SK-N-SH treated with all-trans-retinoic acid at 6 μM for 48 hours (cell line): ENCODE measurements around the gene RFESD.

Experiments used
- ATAC-seq: fragments of 200-7000 bp; cut with Tn5 transposase; 3 replicates; pipeline ENCODE4 v1.9.1; 2020; ENCODE audit warnings: mild to moderate bottlenecking, moderate library complexity
- ARNTL ChIP-seq: fragments of 450-650 bp; formaldehyde crosslinking; IDR thresholded peaks from 2 replicates; pipeline ENCODE4 v1.5.0; 2020; ENCODE audit warnings: low read depth, mild to moderate bottlenecking, moderate library complexity, borderline replicate concordance
- BACH2 ChIP-seq: fragments of 250-450 bp; sonication (Bioruptor Pico); IDR thresholded peaks from 2 replicates; pipeline ENCODE4 v1.9.0; 2021; ENCODE audit warnings: mild to moderate bottlenecking, borderline replicate concordance
- CSDC2 ChIP-seq: fragments of 250-450 bp; sonication (Bioruptor Pico); IDR thresholded peaks from 2 replicates; pipeline ENCODE4 v1.5.0; 2020; ENCODE audit warnings: mild to moderate bottlenecking, moderate library complexity
- CSRNP3 ChIP-seq: fragments of 250-450 bp; sonication (Bioruptor Pico); IDR thresholded peaks from 2 replicates; pipeline ENCODE4 v1.5.1; 2021; ENCODE audit warnings: mild to moderate bottlenecking, moderate library complexity
- ESRRG ChIP-seq: fragments of 250-450 bp; sonication (Bioruptor Pico); IDR thresholded peaks from 2 replicates; pipeline ENCODE4 v1.6.1; 2021; ENCODE audit warnings: mild to moderate bottlenecking
- GLIS3 ChIP-seq: fragments of 250-450 bp; sonication (Bioruptor Pico); IDR thresholded peaks from 2 replicates; pipeline ENCODE4 v1.5.0; 2020; ENCODE audit warnings: mild to moderate bottlenecking, moderate library complexity
- ISL1 ChIP-seq: fragments of 250-450 bp; sonication (Bioruptor Pico); IDR thresholded peaks from 2 replicates; pipeline ENCODE4 v2.1.2; 2022; ENCODE audit warnings: mild to moderate bottlenecking, moderate library complexity
- OSR1 ChIP-seq: fragments of 250-450 bp; sonication (Bioruptor Pico); IDR thresholded peaks from 2 replicates; pipeline ENCODE4 v1.8.0; 2022; ENCODE audit warnings: moderate library complexity, mild to moderate bottlenecking, inconsistent platforms
- PATZ1 ChIP-seq: fragments of 250-450 bp; sonication (Bioruptor Pico); IDR thresholded peaks from 2 replicates; pipeline ENCODE4 v1.8.0; 2020; ENCODE audit warnings: mild to moderate bottlenecking, moderate library complexity, borderline replicate concordance
- PPARA ChIP-seq: fragments of 250-450 bp; sonication (Bioruptor Pico); IDR thresholded peaks from 2 replicates; pipeline ENCODE4 v1.5.0; 2020; ENCODE audit warnings: mild to moderate bottlenecking, borderline replicate concordance
- RARB ChIP-seq: fragments of 250-450 bp; sonication (Bioruptor Pico); IDR thresholded peaks from 2 replicates; pipeline ENCODE4 v1.8.0; 2021; ENCODE audit warnings: mild to moderate bottlenecking, moderate library complexity
- SNAI2 ChIP-seq: fragments of 250-450 bp; sonication (Bioruptor Pico); IDR thresholded peaks from 2 replicates; pipeline ENCODE4 v1.5.0; 2020; ENCODE audit warnings: mild to moderate bottlenecking, moderate library complexity
- TCF4 ChIP-seq: fragments of 250-450 bp; sonication (Bioruptor Pico); IDR thresholded peaks from 2 replicates; pipeline ENCODE4 v1.8.0; 2021; ENCODE audit warnings: mild to moderate bottlenecking, moderate library complexity, borderline replicate concordance
- TOX ChIP-seq: fragments of 250-450 bp; sonication (Bioruptor Pico); IDR thresholded peaks from 2 replicates; pipeline ENCODE4 v1.8.0; 2021; ENCODE audit warnings: mild to moderate bottlenecking, moderate library complexity, borderline replicate concordance
- TSHZ2 ChIP-seq: fragments of 250-450 bp; sonication (Bioruptor Pico); IDR thresholded peaks from 2 replicates; pipeline ENCODE4 v1.5.0; 2020; ENCODE audit warnings: mild to moderate bottlenecking, moderate library complexity
- ZC3H10 ChIP-seq: fragments of 250-450 bp; sonication (Bioruptor Pico); IDR thresholded peaks from 2 replicates; pipeline ENCODE4 v1.5.1; 2021; ENCODE audit warnings: mild to moderate bottlenecking, moderate library complexity
- ZFP3 ChIP-seq: fragments of 250-450 bp; sonication (Bioruptor Pico); IDR thresholded peaks from 2 replicates; pipeline ENCODE4 v1.5.0; 2020; ENCODE audit warnings: mild to moderate bottlenecking, moderate library complexity
- ZFP30 ChIP-seq: fragments of 450-650 bp; formaldehyde crosslinking; IDR thresholded peaks from 2 replicates; pipeline ENCODE4 v1.5.0; 2022; ENCODE audit warnings: mild to moderate bottlenecking, moderate library complexity
- ZNF565 ChIP-seq: fragments of 450-650 bp; formaldehyde crosslinking; conservative IDR thresholded peaks from 2 replicates; pipeline ENCODE4 v1.5.0; 2020; ENCODE audit warnings: low read depth, mild to moderate bottlenecking, moderate library complexity
- ZNF70 ChIP-seq: fragments of 450-650 bp; formaldehyde crosslinking; IDR thresholded peaks from 2 replicates; pipeline ENCODE4 v1.5.0; 2020; ENCODE audit warnings: mild to moderate bottlenecking, moderate library complexity
- ZNF8 ChIP-seq: fragments of 450-650 bp; formaldehyde crosslinking; IDR thresholded peaks from 2 replicates; pipeline ENCODE4 v1.5.0; 2020; ENCODE audit warnings: mild to moderate bottlenecking, moderate library complexity
- TF ChIP-seq, protein P1 (sequence below): fragments of 250-450 bp; sonication (Bioruptor Pico); IDR thresholded peaks from 2 replicates; pipeline ENCODE4 v1.5.1; 2020; ENCODE audit warnings: low read depth, mild to moderate bottlenecking, moderate library complexity

Gene RFESD

GRCh38 chr5:95613514-95613913 is 33.1 kb upstream of the RFESD start:
- TF ChIP-seq TOX (CRISPR knock-in tag), result no peak
- TF ChIP-seq ZNF70 (CRISPR knock-in tag), result no peak
- TF ChIP-seq ZC3H10 (CRISPR knock-in tag), result no peak
- no peak for TF ChIP-seq RARB (CRISPR knock-in tag)
- TF ChIP-seq SNAI2 (CRISPR knock-in tag), result no peak
- no peak for TF ChIP-seq BACH2 (CRISPR knock-in tag)
- no peak for TF ChIP-seq GLIS3 (CRISPR knock-in tag)
- TF ChIP-seq OSR1, result no peak
- TF ChIP-seq PPARA (CRISPR knock-in tag), result no peak
- no peak for TF ChIP-seq ZNF8 (CRISPR knock-in tag)
- TF ChIP-seq, protein P1, sequence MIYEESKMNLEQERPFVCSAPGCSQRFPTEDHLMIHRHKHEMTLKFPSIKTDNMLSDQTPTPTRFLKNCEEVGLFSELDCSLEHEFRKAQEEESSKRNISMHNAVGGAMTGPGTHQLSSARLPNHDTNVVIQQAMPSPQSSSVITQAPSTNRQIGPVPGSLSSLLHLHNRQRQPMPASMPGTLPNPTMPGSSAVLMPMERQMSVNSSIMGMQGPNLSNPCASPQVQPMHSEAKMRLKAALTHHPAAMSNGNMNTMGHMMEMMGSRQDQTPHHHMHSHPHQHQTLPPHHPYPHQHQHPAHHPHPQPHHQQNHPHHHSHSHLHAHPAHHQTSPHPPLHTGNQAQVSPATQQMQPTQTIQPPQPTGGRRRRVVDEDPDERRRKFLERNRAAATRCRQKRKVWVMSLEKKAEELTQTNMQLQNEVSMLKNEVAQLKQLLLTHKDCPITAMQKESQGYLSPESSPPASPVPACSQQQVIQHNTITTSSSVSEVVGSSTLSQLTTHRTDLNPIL, result no peak
- no peak for TF ChIP-seq ZFP30 (CRISPR knock-in tag)
- no peak for TF ChIP-seq ARNTL (CRISPR knock-in tag)
- no peak for TF ChIP-seq ESRRG (CRISPR knock-in tag)
- no peak for TF ChIP-seq CSDC2 (CRISPR knock-in tag)
- TF ChIP-seq ISL1 (CRISPR knock-in tag), result no peak
- no peak for TF ChIP-seq ZFP3 (CRISPR knock-in tag)
- TF ChIP-seq, all 23 proteins: peak for 0
- ATAC-seq, result no peak

GRCh38 chr5:95615164-95615467 is 31.5 kb upstream of the RFESD start:
- no peak for TF ChIP-seq BACH2 (CRISPR knock-in tag)
- no peak for ATAC-seq

GRCh38 chr5:95617057-95617456 is 29.5 kb upstream of the RFESD start:
- no peak for ATAC-seq
- TF ChIP-seq ZNF565, result no peak
- TF ChIP-seq ARNTL (CRISPR knock-in tag), result no peak
- TF ChIP-seq ZFP30 (CRISPR knock-in tag), result no peak
- no peak for TF ChIP-seq ZFP3 (CRISPR knock-in tag)
- no peak for TF ChIP-seq ESRRG (CRISPR knock-in tag)
- TF ChIP-seq, protein P1, result no peak
- no peak for TF ChIP-seq ZC3H10 (CRISPR knock-in tag)
- TF ChIP-seq ZNF8 (CRISPR knock-in tag), result no peak
- no peak for TF ChIP-seq PATZ1 (CRISPR knock-in tag)
- TF ChIP-seq TSHZ2 (CRISPR knock-in tag), result no peak
- TF ChIP-seq RARB (CRISPR knock-in tag), result no peak
- no peak for TF ChIP-seq ZNF70 (CRISPR knock-in tag)
- TF ChIP-seq SNAI2 (CRISPR knock-in tag), result no peak

DNA sequence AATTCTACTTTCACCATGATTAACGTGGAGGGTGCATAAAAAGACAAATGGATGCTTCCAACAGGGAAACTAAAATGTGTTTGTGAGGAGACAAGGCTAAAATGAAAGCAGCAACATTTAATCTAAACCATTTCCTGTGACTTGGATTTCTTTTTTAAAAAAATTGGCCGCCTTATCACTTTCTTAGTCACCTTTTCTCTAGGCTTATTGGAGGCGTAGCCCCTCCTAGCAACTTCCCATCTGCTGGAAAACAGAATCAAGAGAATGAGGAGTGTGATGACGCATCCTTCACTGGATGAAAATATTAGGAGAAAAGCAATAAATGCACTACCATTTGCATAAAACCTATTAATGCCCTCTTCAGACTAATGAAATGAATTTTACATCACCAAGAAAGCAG is 27.5 kb upstream of the RFESD start:
- no peak for ATAC-seq

More for the DNA sequence above, 27.5 kb upstream of the RFESD start:
- TF ChIP-seq ZNF70 (CRISPR knock-in tag), result no peak
- TF ChIP-seq PATZ1 (CRISPR knock-in tag), result no peak
- TF ChIP-seq TOX (CRISPR knock-in tag), result no peak
- TF ChIP-seq ISL1 (CRISPR knock-in tag), result no peak
- TF ChIP-seq RARB (CRISPR knock-in tag), result no peak
- TF ChIP-seq BACH2 (CRISPR knock-in tag), result no peak
- no peak for TF ChIP-seq CSRNP3
- no peak for TF ChIP-seq ZC3H10 (CRISPR knock-in tag)
- TF ChIP-seq ZFP3 (CRISPR knock-in tag), result no peak
- TF ChIP-seq GLIS3 (CRISPR knock-in tag), result no peak
- no peak for TF ChIP-seq PPARA (CRISPR knock-in tag)
- TF ChIP-seq ZNF565, result no peak
- TF ChIP-seq TCF4 (CRISPR knock-in tag), result no peak
- TF ChIP-seq SNAI2 (CRISPR knock-in tag), result no peak
- TF ChIP-seq, protein P1, result no peak
- no peak for TF ChIP-seq CSDC2 (CRISPR knock-in tag)
- no peak for TF ChIP-seq OSR1
